Mesenchymal stem cell (in vitro differentiated cells and primary cell): ENCODE measurements around the gene ARHGEF2.

ENCODE experiments used
- DNase-seq: peaks from one replicate; pipeline ENCODE4 v3.0.0-alpha.2; 2013
- H2AFZ ChIP-seq: one replicate; pipeline ENCODE4 v1.6.1; 2013; ENCODE audit warnings: low read depth, mild to moderate bottlenecking, control low read depth, inconsistent platforms, low read length, moderate library complexity
- H2AK5ac ChIP-seq: 2 replicates; pipeline ENCODE4 v1.6.1; 2013; ENCODE audit warnings: low read length, moderate library complexity, mild to moderate bottlenecking, inconsistent platforms; ENCODE audit not compliant: severe bottlenecking
- H2BK120ac ChIP-seq: one replicate; pipeline ENCODE4 v1.6.1; 2013; ENCODE audit warnings: low read depth, mild to moderate bottlenecking, inconsistent platforms, low read length, moderate library complexity
- H2BK12ac ChIP-seq, 2 experiments: one replicate each; pipeline ENCODE4 v1.6.1; 2013; ENCODE audit warnings: inconsistent platforms in 2 of 2, low read length in 2 of 2, mild to moderate bottlenecking in 2 of 2, moderate library complexity in 2 of 2, control low read depth in 1 of 2
- H2BK15ac ChIP-seq: one replicate; pipeline ENCODE4 v1.6.1; 2013; ENCODE audit warnings: mild to moderate bottlenecking, low read depth, inconsistent platforms; ENCODE audit not compliant: poor library complexity, severe bottlenecking
- H2BK5ac ChIP-seq: 2 replicates; pipeline ENCODE4 v1.6.1; 2013; ENCODE audit warnings: low read depth, mild to moderate bottlenecking, low read length, control low read depth, inconsistent platforms; ENCODE audit not compliant: poor library complexity, severe bottlenecking
- H3K14ac ChIP-seq, 2 experiments: one replicate each; pipeline ENCODE4 v1.6.1; 2013; ENCODE audit warnings: inconsistent platforms in 2 of 2, low read length in 2 of 2, control low read depth in 1 of 2, mild to moderate bottlenecking in 1 of 2, moderate library complexity in 1 of 2
- H3K18ac ChIP-seq, 2 experiments: one replicate each; pipeline ENCODE4 v1.6.1; 2013; ENCODE audit warnings: inconsistent platforms in 2 of 2, low read length in 2 of 2, control low read depth in 1 of 2, low read depth in 1 of 2, mild to moderate bottlenecking in 1 of 2
- H3K23ac ChIP-seq, 2 experiments: one replicate each; pipeline ENCODE4 v1.6.1; 2013; ENCODE audit warnings: inconsistent platforms in 2 of 2, low read length in 2 of 2, mild to moderate bottlenecking in 2 of 2, moderate library complexity in 2 of 2, control low read depth in 1 of 2
- H3K27ac ChIP-seq: 2 replicates; pipeline ENCODE4 v1.5.1; 2013; ENCODE audit warnings: mild to moderate bottlenecking, moderate library complexity, low read length, control low read depth, inconsistent platforms; ENCODE audit not compliant: poor library complexity, severe bottlenecking
- H3K27me3 ChIP-seq, 2 experiments: 2 replicates each; pipeline versions ENCODE4 v1.6.1 to v1.7.0; 2013; ENCODE audit warnings: low read length in 2 of 2, mild to moderate bottlenecking in 2 of 2, moderate library complexity in 2 of 2, control low read depth in 1 of 2, inconsistent platforms in 1 of 2; ENCODE audit not compliant: control insufficient read depth in 1 of 2, insufficient read depth in 1 of 2
- H3K36me3 ChIP-seq, 2 experiments: 2 replicates each; pipeline versions ENCODE4 v1.6.1 to v1.7.0; 2013; ENCODE audit warnings: low read length in 2 of 2, control low read depth in 1 of 2, inconsistent platforms in 1 of 2, low read depth in 1 of 2, mild to moderate bottlenecking in 1 of 2; ENCODE audit not compliant: insufficient read depth in 2 of 2, control insufficient read depth in 1 of 2
- H3K4ac ChIP-seq, 2 experiments: one replicate each; pipeline ENCODE4 v1.6.1; 2013; ENCODE audit warnings: inconsistent platforms in 2 of 2, low read length in 2 of 2, mild to moderate bottlenecking in 2 of 2, moderate library complexity in 2 of 2, control low read depth in 1 of 2, low read depth in 1 of 2
- H3K4me1 ChIP-seq: 2 replicates; pipeline ENCODE4 v1.6.1; 2013; ENCODE audit warnings: low read depth, low read length, control low read depth; ENCODE audit not compliant: control insufficient read depth, insufficient read depth
- H3K4me2 ChIP-seq: 2 replicates; pipeline ENCODE4 v1.6.1; 2013; ENCODE audit warnings: low read length, mild to moderate bottlenecking, inconsistent platforms; ENCODE audit not compliant: poor library complexity, severe bottlenecking
- H3K4me3 ChIP-seq, 2 experiments: 2 replicates each; pipeline versions ENCODE4 v1.5.1 to v1.7.0; 2013; ENCODE audit warnings: low read length in 2 of 2, mild to moderate bottlenecking in 2 of 2, control low read depth in 1 of 2, low read depth in 1 of 2; ENCODE audit not compliant: insufficient read depth in 1 of 2
- H3K79me1 ChIP-seq: replicated peaks from 2 replicates; pipeline ENCODE4 v1.6.1; 2013; ENCODE audit warnings: mild to moderate bottlenecking, control low read depth, low read length, inconsistent platforms; ENCODE audit not compliant: poor library complexity, severe bottlenecking
- H3K9ac ChIP-seq: 2 replicates; pipeline ENCODE4 v1.7.0; 2013; ENCODE audit warnings: mild to moderate bottlenecking, low read length, moderate library complexity
- H3K9me3 ChIP-seq: 2 replicates; pipeline ENCODE4 v1.7.0; 2013; ENCODE audit warnings: mild to moderate bottlenecking, low read length; ENCODE audit not compliant: control insufficient read depth
- H4K8ac ChIP-seq: one replicate; pipeline ENCODE4 v1.6.1; 2013; ENCODE audit warnings: inconsistent platforms, mild to moderate bottlenecking, low read length, moderate library complexity
- H4K91ac ChIP-seq: one replicate; pipeline ENCODE4 v1.6.1; 2013; ENCODE audit warnings: mild to moderate bottlenecking, low read length, inconsistent platforms
- WGBS: methylation state at CpG from one replicate; pipeline ENCODE4 v1.1.7; 2013; ENCODE audit warnings: mixed read lengths; 5-methylcytosine and 5-hydroxymethylcytosine counted together

The ARHGEF2 gene

DNA sequence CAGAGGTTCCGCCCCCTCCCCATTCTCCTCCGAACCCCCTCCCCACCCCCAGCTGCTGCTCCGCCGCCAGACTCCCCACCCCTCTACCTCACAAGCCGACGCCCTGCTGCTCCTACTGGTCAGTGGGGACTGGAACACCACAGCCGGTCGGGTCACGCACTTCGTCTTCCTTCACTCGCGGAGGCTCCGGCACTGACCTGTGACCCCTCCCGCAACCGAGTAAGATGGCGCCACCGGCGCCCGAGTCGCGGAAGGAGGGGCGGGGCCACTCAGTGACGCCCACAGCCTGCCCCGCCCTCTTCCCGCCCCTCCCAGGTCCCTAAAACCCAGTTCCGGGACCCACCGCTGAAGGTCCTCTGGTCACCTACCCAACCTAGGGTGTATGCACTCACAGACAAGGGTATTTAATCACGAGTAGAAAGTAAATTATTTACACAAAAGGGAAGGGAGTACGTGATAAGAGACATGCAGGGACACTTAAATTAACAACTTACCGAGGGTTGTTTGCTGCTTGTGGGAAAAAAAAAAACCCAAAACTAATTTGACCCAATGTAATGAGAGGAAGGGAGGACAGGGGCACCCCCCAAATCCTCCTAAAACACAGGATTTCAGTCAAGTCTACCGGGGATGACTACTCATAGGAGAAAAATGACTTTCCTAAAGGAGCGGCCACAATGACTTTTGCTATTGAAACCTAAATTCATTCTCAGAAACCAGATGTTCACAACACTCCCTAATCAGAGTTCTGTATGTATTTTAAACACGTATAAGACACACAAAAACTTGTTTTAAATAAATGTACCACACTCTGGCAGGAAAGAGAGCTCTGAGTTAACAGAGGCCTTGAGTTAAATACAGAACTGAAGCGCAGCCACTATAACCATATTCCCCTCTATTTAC is 66.9 kb downstream of the ARHGEF2 start, which contains the start of gene RIT1:
Gene RIT1, minus strand, starts transcription at position 194 of the 900 bp plus-strand sequence. CDS start 588 bp downstream, outside the sequence.
- H4K8ac ChIP-seq: peak within 1 kb of the TSS; percentile 52
- peak within 1 kb of the TSS; percentile 46 to 99 for H3K4ac ChIP-seq
- peak within 1 kb of the TSS in 1 of 2 experiments; percentile 95 for H3K14ac ChIP-seq
- 10% methylated on average over 27 of the region's 34 CpGs for WGBS
- peak within 1 kb of the TSS; percentile 60 for H2AFZ ChIP-seq
- peak within 1 kb of the TSS; percentile 80 for H4K91ac ChIP-seq
- H3K9ac ChIP-seq: peak within 1 kb of the TSS; percentile 99
- peak within 1 kb of the TSS; percentile 95 for H3K4me2 ChIP-seq
- H2BK120ac ChIP-seq: peak within 1 kb of the TSS; percentile 52
- peak within 1 kb of the TSS in 1 of 2 experiments; percentile 66 for H3K23ac ChIP-seq
- no peaks in the 10 kb centered on the region for H3K9me3 ChIP-seq
- peaks cover 33 to 79% of the 10 kb centered on the region in 2 experiments for H3K36me3 ChIP-seq
- H2BK12ac ChIP-seq: peak within 1 kb of the TSS in 1 of 2 experiments; percentile 72
- H3K79me1 ChIP-seq: peaks cover 9% of the 10 kb centered on the region
- peak within 1 kb of the TSS; percentile 77 to 97 for H3K18ac ChIP-seq
- H3K4me1 ChIP-seq: peaks cover 2% of the 10 kb centered on the region
- H2BK15ac ChIP-seq: no peak within 1 kb of the TSS
- no peaks in the 10 kb centered on the region for H3K27me3 ChIP-seq
- peak within 1 kb of the TSS; percentile 98 for H2AK5ac ChIP-seq
- peak within 1 kb of the TSS; percentile 82 to 97 for H3K4me3 ChIP-seq
- peak within 1 kb of the TSS; percentile 63 for H3K27ac ChIP-seq
- H2BK5ac ChIP-seq: no peak within 1 kb of the TSS
- peak; percentile 92 for DNase-seq

DNA sequence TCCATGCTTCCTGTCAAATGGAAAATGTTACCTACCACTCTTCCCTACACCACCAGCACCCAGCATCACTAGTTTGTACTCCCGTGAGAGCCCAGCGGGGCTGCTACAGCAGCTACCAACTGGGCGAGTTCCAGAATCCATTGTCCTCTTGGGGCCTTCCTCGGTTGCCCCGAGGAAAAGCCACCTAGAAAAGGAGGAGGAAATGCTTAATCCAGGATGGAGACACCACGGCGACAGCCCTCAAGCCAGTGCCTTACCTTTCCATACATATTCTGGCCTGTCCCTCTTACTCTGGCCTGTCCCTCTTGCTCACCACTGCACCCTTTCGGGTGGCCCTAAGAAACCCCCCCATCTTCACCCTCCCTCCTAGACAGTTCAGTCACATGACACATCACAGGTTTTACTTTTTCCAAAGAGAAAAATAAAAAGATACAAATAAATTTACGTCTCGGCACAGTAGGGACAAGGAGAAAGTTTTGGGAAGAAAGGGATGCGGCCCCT is 67.7 kb downstream of the ARHGEF2 start:
- H2BK120ac ChIP-seq: peak overlapping the region; percentile 52
- peak overlapping the region; percentile 77 to 97 for H3K18ac ChIP-seq
- H3K27ac ChIP-seq: peak overlapping the region; percentile 63
- peak overlapping the region; percentile 57 for H4K91ac ChIP-seq
- H3K4me3 ChIP-seq: peak overlapping the region; percentile 82 to 97
- peak overlapping the region in 1 of 2 experiments; percentile 72 for H2BK12ac ChIP-seq
- peak overlapping the region in 1 of 2 experiments; percentile 95 for H3K14ac ChIP-seq
- no peaks in the 10 kb centered on the region for H3K9me3 ChIP-seq
- DNase-seq: peak; percentile 71
- H3K36me3 ChIP-seq: peaks cover 34 to 79% of the 10 kb centered on the region in 2 experiments
- no peak overlapping the region for H3K23ac ChIP-seq
- peak overlapping the region; percentile 95 for H3K4me2 ChIP-seq
- H2AK5ac ChIP-seq: peak overlapping the region; percentile 98
- peak overlapping the region; percentile 46 to 99 for H3K4ac ChIP-seq
- peak overlapping the region; percentile 99 for H3K9ac ChIP-seq
- 11% methylated on average over 8 of the region's 11 CpGs for WGBS
- no peaks in the 10 kb centered on the region for H3K27me3 ChIP-seq
- peak overlapping the region; percentile 42 for H2AFZ ChIP-seq
- H4K8ac ChIP-seq: peak overlapping the region; percentile 52
- H2BK5ac ChIP-seq: no peak overlapping the region
- H3K79me1 ChIP-seq: peaks cover 9% of the 10 kb centered on the region
- H3K4me1 ChIP-seq: peaks cover 2% of the 10 kb centered on the region
- H2BK15ac ChIP-seq: no peak overlapping the region

DNA sequence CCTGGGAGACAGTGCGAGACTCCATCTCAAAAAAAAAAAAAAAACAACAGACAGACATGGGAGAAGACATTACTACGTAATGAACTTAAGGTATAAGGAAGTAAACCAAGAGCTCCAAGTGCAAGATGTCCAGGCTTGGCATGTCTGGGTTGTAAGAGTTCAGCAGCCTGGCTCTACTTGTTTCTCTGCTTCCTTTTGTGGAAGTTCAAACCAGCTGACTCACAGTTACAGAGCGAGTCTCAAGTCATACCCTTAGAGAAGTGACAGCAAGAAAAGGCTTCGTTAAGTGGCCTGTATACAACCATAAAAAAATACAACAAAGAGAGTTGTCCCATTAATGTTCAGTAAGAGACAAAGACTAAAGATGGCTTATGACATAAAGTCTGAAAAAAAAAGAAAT is 68.5 kb downstream of the ARHGEF2 start:
- Histone ChIP-seq H3K14ac (no peak overlapping the region), H3K4ac (peak overlapping the region in 1 of 2 experiments; percentile 41), H3K27me3 (no peaks in the 10 kb centered on the region), H3K18ac (no peak overlapping the region), H3K79me1 (peaks cover 12% of the 10 kb centered on the region), H2BK15ac (no peak overlapping the region), H2BK12ac (no peak overlapping the region), H2AFZ (no peak overlapping the region), H3K23ac (no peak overlapping the region), H2AK5ac (no peak overlapping the region), H2BK120ac (no peak overlapping the region), H4K8ac (no peak overlapping the region), H2BK5ac (no peak overlapping the region), H3K4me3 (peak overlapping the region in 1 of 2 experiments; percentile 97), H3K36me3 (peaks cover 34 to 79% of the 10 kb centered on the region in 2 experiments), H3K9ac (peak overlapping the region; percentile 99), H4K91ac (no peak overlapping the region), H3K9me3 (no peaks in the 10 kb centered on the region), H3K4me1 (peaks cover 2% of the 10 kb centered on the region), H3K27ac (peak overlapping the region; percentile 10), H3K4me2 (no peak overlapping the region)
- 36% methylated on average over 2 of the region's 4 CpGs for WGBS
- peak; percentile 78 for DNase-seq

DNA sequence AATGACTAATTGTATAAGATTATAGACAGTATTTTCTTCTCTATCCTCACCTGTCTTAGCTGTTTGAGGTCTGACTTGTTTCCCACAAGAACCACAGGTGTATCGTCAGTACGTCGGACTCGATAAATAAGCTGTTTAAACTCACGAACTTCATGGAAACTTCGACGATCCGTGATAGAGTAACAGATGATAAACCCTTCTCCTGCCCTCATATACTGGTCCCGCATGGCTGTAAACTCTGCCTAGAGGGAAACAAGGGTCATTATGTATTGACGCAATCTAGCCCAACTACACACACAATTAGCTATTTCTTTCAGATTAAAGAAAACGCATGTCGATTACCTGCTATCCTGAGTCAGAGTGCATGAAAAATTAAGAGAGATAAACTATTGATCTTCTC is 74.1 kb downstream of the ARHGEF2 start:
- no peak overlapping the region for H3K4me3 ChIP-seq
- no peaks in the 10 kb centered on the region for H3K27me3 ChIP-seq

More for the DNA sequence above, 74.1 kb downstream of the ARHGEF2 start:
- no peaks in the 10 kb centered on the region for H3K4me1 ChIP-seq
- H2BK12ac ChIP-seq: no peak overlapping the region
- H3K9ac ChIP-seq: no peak overlapping the region
- no peak overlapping the region for H2AK5ac ChIP-seq
- H3K4me2 ChIP-seq: no peak overlapping the region
- no peak overlapping the region for H2BK15ac ChIP-seq
- no peak for DNase-seq
- peaks cover 54 to 91% of the 10 kb centered on the region in 2 experiments for H3K36me3 ChIP-seq
- no peak overlapping the region for H2AFZ ChIP-seq
- H2BK5ac ChIP-seq: no peak overlapping the region
- no peak overlapping the region for H3K23ac ChIP-seq
- no peak overlapping the region for H3K14ac ChIP-seq
- H3K4ac ChIP-seq: no peak overlapping the region
- no peak overlapping the region for H4K8ac ChIP-seq
- no peak overlapping the region for H2BK120ac ChIP-seq
- peaks cover 26% of the 10 kb centered on the region for H3K79me1 ChIP-seq
- no peak overlapping the region for H4K91ac ChIP-seq
- H3K9me3 ChIP-seq: no peaks in the 10 kb centered on the region
- H3K18ac ChIP-seq: no peak overlapping the region
- 93% methylated on average over 12 of the region's 12 CpGs for WGBS
- H3K27ac ChIP-seq: no peak overlapping the region
